Caco-2 (cell line): Measurements from ENCODE around the gene SLC24A4. TPM values are rescaled to one million over a fixed set of nuclear protein-coding genes. Genes with fewer than 3 reads are reported as not detected.

Source experiments
- BruUV-seq: library from RNA; stranded (reverse); fragments of 400-500 nt; replicated peaks from 2 replicates; lab custom pipeline; 2021; lab: Mats Ljungman, UMichigan
- CTCF ChIA-PET: fragments of 300-600 bp; sonication (Branson Sonifier 250); formaldehyde crosslinking; loops from one replicate; lab custom pipeline; 2022; ENCODE audit warnings: antibody characterized with exemption; lab: Charles Lee
- POLR2A ChIA-PET: fragments of 300-600 bp; sonication (Branson Sonifier 250); formaldehyde crosslinking; loops from one replicate; lab custom pipeline; 2022; ENCODE audit warnings: antibody characterized with exemption; lab: Charles Lee
- DNase-seq, 2 experiments: peaks; one replicate each; pipeline versions ENCODE4 v3.0.0 to v3.0.0-alpha.2; 2020 to 2022
- H3K27me3 ChIP-seq: replicated peaks from 2 replicates; pipeline ENCODE4 v1.6.0; 2011; ENCODE audit warnings: low read length; ENCODE audit not compliant: control insufficient read depth, insufficient read depth
- H3K36me3 ChIP-seq: 2 replicates; pipeline ENCODE4 v1.5.1; 2011; ENCODE audit warnings: low read length; ENCODE audit not compliant: control insufficient read depth, insufficient read depth
- H3K4me1 ChIP-seq: fragments of 250-450 bp; sonication (Bioruptor Pico); 2 replicates; pipeline ENCODE4 v1.5.1; 2020; ENCODE audit warnings: mild to moderate bottlenecking
- H3K4me3 ChIP-seq: 2 replicates; pipeline ENCODE4 v1.5.1; 2011; ENCODE audit warnings: low read depth, mild to moderate bottlenecking, control low read depth, low read length
- H3K9me3 ChIP-seq: fragments of 250-450 bp; sonication (Bioruptor Pico); 2 replicates; pipeline ENCODE4 v1.5.1; 2020; ENCODE audit warnings: mild to moderate bottlenecking, moderate library complexity
- H3K27ac Mint-ChIP-seq: one replicate; pipeline ENCODE4 v1.8.0; 2022; ENCODE audit warnings: mixed read lengths; ENCODE audit not compliant: unreplicated experiment
- H3K27me3 Mint-ChIP-seq: one replicate; pipeline ENCODE4 v1.8.0; 2022; ENCODE audit warnings: mixed read lengths; ENCODE audit not compliant: insufficient read depth, unreplicated experiment
- H3K36me3 Mint-ChIP-seq: one replicate; pipeline ENCODE4 v1.8.0; 2022; ENCODE audit warnings: mild to moderate bottlenecking, mixed read lengths; ENCODE audit not compliant: insufficient read depth, unreplicated experiment
- H3K4me1 Mint-ChIP-seq: one replicate; pipeline ENCODE4 v1.8.0; 2022; ENCODE audit warnings: low read depth, mixed read lengths; ENCODE audit not compliant: unreplicated experiment
- H3K4me3 Mint-ChIP-seq: one replicate; pipeline ENCODE4 v1.8.0; 2022; ENCODE audit warnings: mild to moderate bottlenecking, moderate library complexity, mixed read lengths; ENCODE audit not compliant: unreplicated experiment
- H3K9me3 Mint-ChIP-seq: one replicate; pipeline ENCODE4 v1.8.0; 2022; ENCODE audit warnings: mixed read lengths; ENCODE audit not compliant: unreplicated experiment
- intact Hi-C: fragments of 100-400 bp; cut with micrococcal nuclease; formaldehyde crosslinking; loops from one replicate; pipeline ENCODE4 v1.10.0; 2022; ENCODE audit not compliant: unreplicated experiment
- total RNA-seq: library from RNA; stranded (reverse); gene quantifications from 2 replicates; pipeline ENCODE4 v1.2.3, GENCODE V29; 2022
- TF ChIP-seq, protein P1 (sequence below), 2 experiments: fragments of 200-600 bp in 1 of 2; IDR thresholded peaks; 1 replicate in 1 of 2; 2 replicates in 1 of 2; pipeline versions ENCODE4 v1.5.1 to v1.8.0; 2011 to 2022; ENCODE audit warnings: antibody characterized with exemption in 1 of 2, control low read depth in 1 of 2, inconsistent platforms in 1 of 2, low read depth in 1 of 2, low read length in 1 of 2, mild to moderate bottlenecking in 1 of 2, moderate library complexity in 1 of 2; ENCODE audit not compliant: insufficient read depth in 1 of 2, severe bottlenecking in 1 of 2, unreplicated experiment in 1 of 2

Gene SLC24A4
- total RNA-seq, 1 experiment from 2014 or later = not detected

DNA sequence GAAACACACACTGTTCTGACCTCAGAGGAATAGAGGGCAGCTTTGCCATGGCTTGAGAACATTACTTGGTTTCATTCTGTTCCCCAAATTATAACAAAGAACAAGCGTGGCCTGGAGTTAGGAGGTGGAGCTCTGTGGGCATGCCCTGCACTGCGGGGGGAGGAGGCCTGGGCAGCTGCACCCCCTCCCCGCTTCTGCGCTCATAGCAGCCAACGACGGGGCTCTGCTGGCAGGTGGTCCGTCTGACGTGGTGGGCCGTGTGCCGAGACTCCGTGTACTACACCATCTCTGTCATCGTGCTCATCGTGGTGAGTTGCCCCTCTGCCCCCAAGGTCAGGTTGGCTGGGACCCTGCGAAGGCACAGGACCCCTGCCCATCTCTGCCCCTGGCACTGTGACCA lies 120.2 kb downstream of the SLC24A4 start:
- CTCF ChIA-PET = no interaction called here
- no peaks in the 10 kb centered on the region for H3K9me3 ChIP-seq
- TF ChIP-seq, protein P1, sequence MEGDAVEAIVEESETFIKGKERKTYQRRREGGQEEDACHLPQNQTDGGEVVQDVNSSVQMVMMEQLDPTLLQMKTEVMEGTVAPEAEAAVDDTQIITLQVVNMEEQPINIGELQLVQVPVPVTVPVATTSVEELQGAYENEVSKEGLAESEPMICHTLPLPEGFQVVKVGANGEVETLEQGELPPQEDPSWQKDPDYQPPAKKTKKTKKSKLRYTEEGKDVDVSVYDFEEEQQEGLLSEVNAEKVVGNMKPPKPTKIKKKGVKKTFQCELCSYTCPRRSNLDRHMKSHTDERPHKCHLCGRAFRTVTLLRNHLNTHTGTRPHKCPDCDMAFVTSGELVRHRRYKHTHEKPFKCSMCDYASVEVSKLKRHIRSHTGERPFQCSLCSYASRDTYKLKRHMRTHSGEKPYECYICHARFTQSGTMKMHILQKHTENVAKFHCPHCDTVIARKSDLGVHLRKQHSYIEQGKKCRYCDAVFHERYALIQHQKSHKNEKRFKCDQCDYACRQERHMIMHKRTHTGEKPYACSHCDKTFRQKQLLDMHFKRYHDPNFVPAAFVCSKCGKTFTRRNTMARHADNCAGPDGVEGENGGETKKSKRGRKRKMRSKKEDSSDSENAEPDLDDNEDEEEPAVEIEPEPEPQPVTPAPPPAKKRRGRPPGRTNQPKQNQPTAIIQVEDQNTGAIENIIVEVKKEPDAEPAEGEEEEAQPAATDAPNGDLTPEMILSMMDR (IDR thresholded peaks at IDR 0.05; ENCODE audit: insufficient read depth in 1 of 2, low read depth in 1 of 2, low read length in 1 of 2, severe bottlenecking in 1 of 2, unreplicated experiment in 1 of 2) = no peak
- H3K4me1 ChIP-seq = no peaks in the 10 kb centered on the region
- H3K27me3 ChIP-seq = no peaks in the 10 kb centered on the region
- no TSS peak for BruUV-seq
- Mint-ChIP-seq H3K9me3 (no peaks in the 10 kb centered on the region), H3K4me1 (no peaks in the 10 kb centered on the region), H3K27me3 (no peaks in the 10 kb centered on the region), H3K36me3 (no peaks in the 10 kb centered on the region), H3K27ac (no peak overlapping the region), H3K4me3 (no peak overlapping the region)
- no peaks in the 10 kb centered on the region for H3K36me3 ChIP-seq
- POLR2A ChIA-PET = no interaction called here
- peak in 1 of 2 experiments; percentile 9 for DNase-seq
- intact Hi-C loops = no loop called here
- no peak overlapping the region for H3K4me3 ChIP-seq

DNA sequence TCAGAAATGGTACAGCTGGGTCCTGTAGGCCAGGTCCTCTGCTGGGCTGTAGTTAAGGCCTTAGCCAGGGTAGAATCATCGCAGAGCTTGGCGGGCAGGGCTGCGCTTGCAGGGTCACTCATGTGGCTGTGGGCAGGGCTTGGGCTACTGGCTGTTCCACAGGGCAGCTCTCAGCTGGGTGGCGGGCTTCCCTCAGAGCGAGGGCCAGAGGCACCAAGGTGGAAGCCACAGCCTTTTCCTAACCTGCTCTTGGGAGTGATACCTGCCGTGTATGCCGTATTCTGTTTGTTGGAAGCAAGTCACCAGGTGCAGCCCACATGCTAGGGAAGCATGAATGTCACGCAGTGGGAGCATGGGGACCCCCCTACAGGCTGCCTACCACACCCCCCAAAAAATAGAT lies 120.8 kb downstream of the SLC24A4 start:
- Histone ChIP-seq H3K36me3 (no peaks in the 10 kb centered on the region), H3K9me3 (no peaks in the 10 kb centered on the region), H3K27me3 (no peaks in the 10 kb centered on the region), H3K4me3 (no peak overlapping the region), H3K4me1 (no peaks in the 10 kb centered on the region)
- no peaks in the 10 kb centered on the region for H3K4me1 Mint-ChIP-seq
- ChIA-PET CTCF (no interaction called here), POLR2A (no interaction called here)
- no peaks in the 10 kb centered on the region for H3K27me3 Mint-ChIP-seq
- no peaks in the 10 kb centered on the region for H3K36me3 Mint-ChIP-seq
- H3K4me3 Mint-ChIP-seq = no peak overlapping the region
- TF ChIP-seq, protein P1 (IDR thresholded peaks at IDR 0.05; ENCODE audit: insufficient read depth in 1 of 2, low read depth in 1 of 2, low read length in 1 of 2, severe bottlenecking in 1 of 2, unreplicated experiment in 1 of 2) = no peak
- no peaks in the 10 kb centered on the region for H3K9me3 Mint-ChIP-seq
- H3K27ac Mint-ChIP-seq = no peak overlapping the region
- peak in 1 of 2 experiments; percentile 17 for DNase-seq
- no TSS peak for BruUV-seq
- intact Hi-C loops = no loop called here

DNA sequence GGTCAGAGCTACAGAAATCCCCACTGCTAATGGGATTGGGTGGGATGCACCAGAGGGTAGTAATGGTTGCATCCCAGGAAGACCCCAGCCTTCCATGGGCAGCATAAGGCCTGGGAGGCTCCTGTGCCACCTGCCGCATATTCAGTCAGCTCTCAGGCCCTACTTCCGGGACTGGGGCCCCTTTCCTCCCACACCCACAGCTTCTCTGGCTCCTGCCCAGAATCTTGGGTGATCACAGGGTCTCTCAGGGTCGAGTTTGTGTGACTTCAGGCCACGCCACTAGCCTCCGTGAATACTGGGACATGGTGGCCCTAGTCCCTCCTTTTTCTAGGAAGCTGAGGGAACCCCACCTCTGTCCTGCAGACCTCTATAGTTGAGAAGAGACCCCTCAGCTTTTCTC lies 123.8 kb downstream of the SLC24A4 start:
- Histone ChIP-seq H3K36me3 (no peaks in the 10 kb centered on the region), H3K27me3 (no peaks in the 10 kb centered on the region), H3K4me1 (no peaks in the 10 kb centered on the region), H3K4me3 (no peak overlapping the region), H3K9me3 (no peaks in the 10 kb centered on the region)
- Mint-ChIP-seq H3K9me3 (no peaks in the 10 kb centered on the region), H3K4me1 (no peaks in the 10 kb centered on the region), H3K36me3 (no peaks in the 10 kb centered on the region), H3K27ac (no peak overlapping the region), H3K4me3 (no peak overlapping the region), H3K27me3 (no peaks in the 10 kb centered on the region)
- no TSS peak for BruUV-seq
- POLR2A ChIA-PET = no interaction called here
- DNase-seq = peak in 1 of 2 experiments; percentile 15
- intact Hi-C loops = no loop called here
- CTCF ChIA-PET = no interaction called here
- TF ChIP-seq, protein P1 (IDR thresholded peaks at IDR 0.05; ENCODE audit: insufficient read depth in 1 of 2, low read depth in 1 of 2, low read length in 1 of 2, severe bottlenecking in 1 of 2, unreplicated experiment in 1 of 2) = no peak
